ENCODE results near the gene FGR.

The FGR gene

DNA sequence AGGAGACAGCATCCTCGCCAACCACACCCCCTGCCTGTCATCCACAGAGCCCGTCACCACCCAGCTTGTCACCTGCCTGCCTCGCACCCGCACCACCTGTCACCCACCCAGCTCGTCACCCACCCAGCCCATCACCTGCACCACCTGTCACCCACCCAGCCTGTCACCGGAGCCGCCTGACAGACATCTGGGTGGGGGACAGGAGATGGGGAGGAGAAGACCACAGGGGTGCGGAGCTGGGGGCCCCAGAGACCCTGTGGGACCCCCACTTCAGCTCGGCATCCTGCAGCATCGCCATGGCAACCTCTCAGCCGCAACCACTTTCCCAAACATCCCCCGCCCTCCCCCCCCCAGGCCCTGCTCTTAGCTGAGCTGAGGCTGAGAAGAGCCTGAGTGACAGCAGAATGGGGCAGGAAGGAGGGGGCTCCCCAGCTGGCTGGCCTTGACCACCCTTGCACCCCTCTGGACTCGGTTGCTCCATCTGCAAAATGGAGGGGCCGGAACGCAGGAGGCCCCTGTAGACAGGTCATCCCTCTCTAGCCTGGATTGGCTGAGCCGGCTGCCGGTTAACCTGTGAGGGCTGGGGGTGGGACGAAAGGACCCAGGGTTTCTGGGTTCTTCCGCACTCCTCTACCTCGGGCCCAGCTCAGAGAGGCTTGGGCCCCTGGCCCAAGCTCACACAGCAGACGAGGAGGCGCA, 42.6 kb downstream of the FGR start:
- H3F3A ChIP-seq (ENCODE audit: control insufficient read depth, insufficient read depth) = no peaks in the 10 kb centered on the region
- H3K36me3 ChIP-seq (ENCODE audit: control insufficient read depth, low read length) = no peaks in the 10 kb centered on the region
- H3K27ac ChIP-seq (ENCODE audit: low read depth, low read length) = no peak overlapping the region
- H3K79me2 ChIP-seq (ENCODE audit: control insufficient read depth, low read length) = no peaks in the 10 kb centered on the region
- H3K4me2 ChIP-seq (ENCODE audit: low read length) = no peak overlapping the region
- no peaks in the 10 kb centered on the region for H3K9me2 ChIP-seq (replicated peaks; ENCODE audit: control insufficient read depth, low read length)
- H3K9me3 ChIP-seq (ENCODE audit: control insufficient read depth, insufficient read depth, low read length) = no peaks in the 10 kb centered on the region
- no peaks in the 10 kb centered on the region; the same call in 1 of the 2 replicates for H4K20me1 ChIP-seq (ENCODE audit: control insufficient read depth, insufficient read depth, low read depth, low read length)
- no peak overlapping the region for H3K4me3 ChIP-seq (ENCODE audit: low read length)
- peaks cover 9% of the 10 kb centered on the region for H3K4me1 ChIP-seq (ENCODE audit: control insufficient read depth, low read length)
- no peaks in the 10 kb centered on the region for H3K27me3 ChIP-seq (ENCODE audit: control insufficient read depth, low read length)
- TF ChIP-seq, protein P1, sequence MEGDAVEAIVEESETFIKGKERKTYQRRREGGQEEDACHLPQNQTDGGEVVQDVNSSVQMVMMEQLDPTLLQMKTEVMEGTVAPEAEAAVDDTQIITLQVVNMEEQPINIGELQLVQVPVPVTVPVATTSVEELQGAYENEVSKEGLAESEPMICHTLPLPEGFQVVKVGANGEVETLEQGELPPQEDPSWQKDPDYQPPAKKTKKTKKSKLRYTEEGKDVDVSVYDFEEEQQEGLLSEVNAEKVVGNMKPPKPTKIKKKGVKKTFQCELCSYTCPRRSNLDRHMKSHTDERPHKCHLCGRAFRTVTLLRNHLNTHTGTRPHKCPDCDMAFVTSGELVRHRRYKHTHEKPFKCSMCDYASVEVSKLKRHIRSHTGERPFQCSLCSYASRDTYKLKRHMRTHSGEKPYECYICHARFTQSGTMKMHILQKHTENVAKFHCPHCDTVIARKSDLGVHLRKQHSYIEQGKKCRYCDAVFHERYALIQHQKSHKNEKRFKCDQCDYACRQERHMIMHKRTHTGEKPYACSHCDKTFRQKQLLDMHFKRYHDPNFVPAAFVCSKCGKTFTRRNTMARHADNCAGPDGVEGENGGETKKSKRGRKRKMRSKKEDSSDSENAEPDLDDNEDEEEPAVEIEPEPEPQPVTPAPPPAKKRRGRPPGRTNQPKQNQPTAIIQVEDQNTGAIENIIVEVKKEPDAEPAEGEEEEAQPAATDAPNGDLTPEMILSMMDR (IDR thresholded peaks at IDR 0.05; ENCODE audit: low read depth, low read length, poor library complexity, severe bottlenecking) = no peak
- TF ChIP-seq EZH2phosphoT487 (IDR thresholded peaks at IDR 0.05; ENCODE audit: borderline replicate concordance, low read length) = no peak

DNA sequence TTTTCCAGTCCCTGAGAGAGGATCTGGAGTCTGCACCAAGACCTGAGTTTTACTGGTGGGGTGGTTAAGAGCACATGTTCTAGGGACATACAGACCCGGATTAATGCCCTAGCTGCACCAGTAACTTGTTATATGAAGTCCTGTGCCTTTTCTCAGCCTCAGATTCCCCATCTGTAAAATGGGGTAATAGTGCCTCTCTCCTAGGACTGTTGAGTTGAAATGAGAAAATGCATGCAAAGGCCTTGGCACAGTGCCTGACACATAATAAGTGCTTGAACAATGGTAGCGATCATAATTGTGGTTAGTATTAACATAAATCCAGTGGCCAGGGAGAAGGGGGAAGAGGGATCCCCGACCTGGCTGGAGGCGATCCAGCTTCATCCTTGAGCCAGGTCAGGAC, 43.4 kb downstream of the FGR start:
- Histone ChIP-seq H3K9me2 (replicated peaks; ENCODE audit: control insufficient read depth, low read length) (no peaks in the 10 kb centered on the region), H3F3A (ENCODE audit: control insufficient read depth, insufficient read depth) (no peaks in the 10 kb centered on the region), H3K27ac (ENCODE audit: low read depth, low read length) (no peak overlapping the region), H3K4me3 (ENCODE audit: low read length) (no peak overlapping the region), H4K20me1 (ENCODE audit: control insufficient read depth, insufficient read depth, low read depth, low read length) (no peaks in the 10 kb centered on the region; the same call in 1 of the 2 replicates), H3K27me3 (ENCODE audit: control insufficient read depth, low read length) (no peaks in the 10 kb centered on the region), H3K36me3 (ENCODE audit: control insufficient read depth, low read length) (no peaks in the 10 kb centered on the region), H3K4me1 (ENCODE audit: control insufficient read depth, low read length) (peaks cover 1% of the 10 kb centered on the region), H3K79me2 (ENCODE audit: control insufficient read depth, low read length) (no peaks in the 10 kb centered on the region), H3K4me2 (ENCODE audit: low read length) (no peak overlapping the region), H3K9me3 (ENCODE audit: control insufficient read depth, insufficient read depth, low read length) (no peaks in the 10 kb centered on the region)
- no peak for TF ChIP-seq EZH2phosphoT487 (IDR thresholded peaks at IDR 0.05; ENCODE audit: borderline replicate concordance, low read length)
- TF ChIP-seq, protein P1 (IDR thresholded peaks at IDR 0.05; ENCODE audit: low read depth, low read length, poor library complexity, severe bottlenecking) = no peak

GRCh38 chr1:27590917-27591508, 44.0 kb downstream of the FGR start:
- Histone ChIP-seq H3K36me3 (ENCODE audit: control insufficient read depth, low read length) (no peaks in the 10 kb centered on the region), H3K9me3 (ENCODE audit: control insufficient read depth, insufficient read depth, low read length) (no peaks in the 10 kb centered on the region), H3F3A (ENCODE audit: control insufficient read depth, insufficient read depth) (no peaks in the 10 kb centered on the region), H3K9me2 (replicated peaks; ENCODE audit: control insufficient read depth, low read length) (no peaks in the 10 kb centered on the region), H3K4me3 (ENCODE audit: low read length) (no peak overlapping the region), H3K4me1 (ENCODE audit: control insufficient read depth, low read length) (no peaks in the 10 kb centered on the region), H3K4me2 (ENCODE audit: low read length) (no peak overlapping the region), H3K79me2 (ENCODE audit: control insufficient read depth, low read length) (no peaks in the 10 kb centered on the region), H3K27ac (ENCODE audit: low read depth, low read length) (no peak overlapping the region), H4K20me1 (ENCODE audit: control insufficient read depth, insufficient read depth, low read depth, low read length) (no peaks in the 10 kb centered on the region), H3K27me3 (ENCODE audit: control insufficient read depth, low read length) (no peaks in the 10 kb centered on the region)
- no peak for TF ChIP-seq EZH2phosphoT487 (IDR thresholded peaks at IDR 0.05; ENCODE audit: borderline replicate concordance, low read length)
- TF ChIP-seq, protein P1 (IDR thresholded peaks at IDR 0.05; ENCODE audit: low read depth, low read length, poor library complexity, severe bottlenecking) = no peak

Data from DOHH2 (cell line).